Measurements from ENCODE around the gene DOCK6.
"Not testable (repeated sequence)": the region's sequence is repeated elsewhere in the genome, so short reads cannot be mapped to it uniquely, and the experiment has no call there.

The DOCK6 gene

DNA sequence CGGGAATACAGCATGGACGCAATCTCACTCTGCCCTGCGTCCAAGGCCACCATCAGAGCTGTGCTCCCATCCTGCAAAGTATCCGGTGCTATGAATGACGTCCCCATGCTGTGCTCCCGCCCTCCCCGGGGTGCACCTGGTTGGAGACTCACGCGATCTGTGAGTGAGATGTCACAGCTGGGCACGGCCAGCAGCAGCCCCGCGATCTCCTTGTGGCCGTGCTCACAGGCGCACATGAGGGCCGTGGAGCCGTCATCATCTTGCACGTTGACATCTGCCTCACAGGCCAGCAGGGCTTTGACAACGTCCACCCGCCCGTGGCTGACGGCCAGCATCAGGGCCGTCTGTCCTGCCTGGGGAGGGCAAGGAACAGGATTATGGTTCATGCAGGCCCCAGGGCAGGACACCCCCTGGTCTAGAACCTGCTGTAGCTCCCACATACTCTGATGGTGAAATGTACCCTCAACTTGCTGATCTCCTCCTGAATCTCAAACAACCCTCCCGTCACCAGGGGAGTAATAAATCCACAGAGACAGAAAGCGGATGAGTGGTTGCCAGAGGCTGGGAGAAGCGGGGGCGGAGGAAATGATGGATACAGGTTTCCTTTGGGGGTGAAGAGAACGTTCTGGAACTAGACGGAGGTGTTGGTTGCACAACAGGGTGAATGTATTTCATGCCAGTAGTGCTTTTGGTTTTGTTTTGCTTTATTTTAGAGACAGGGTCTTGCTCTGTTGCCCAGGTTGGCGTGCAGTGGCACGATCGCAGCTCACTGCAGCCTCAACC, 92.2 kb downstream of the DOCK6 start:
- DNase-seq: no peak

DNA sequence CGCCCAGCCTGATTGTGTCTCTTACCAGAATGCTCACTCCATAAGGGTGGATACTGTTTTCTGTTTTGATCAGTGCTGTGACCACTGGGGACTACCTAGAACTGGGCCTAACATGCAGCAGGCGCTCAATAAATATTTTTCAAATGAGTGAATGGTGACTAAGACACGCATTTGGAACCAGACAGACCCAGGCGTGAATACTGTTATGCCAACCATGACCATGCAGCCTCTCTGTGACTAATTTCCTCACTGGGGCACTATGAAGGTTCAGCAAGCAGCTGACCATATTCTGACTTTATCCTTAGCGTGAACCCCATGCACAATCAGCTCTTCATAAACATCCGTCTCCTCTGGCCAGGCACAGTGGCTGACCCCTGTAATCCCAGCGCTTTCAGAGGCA, 93.8 kb downstream of the DOCK6 start:
- no peak for DNase-seq

DNA sequence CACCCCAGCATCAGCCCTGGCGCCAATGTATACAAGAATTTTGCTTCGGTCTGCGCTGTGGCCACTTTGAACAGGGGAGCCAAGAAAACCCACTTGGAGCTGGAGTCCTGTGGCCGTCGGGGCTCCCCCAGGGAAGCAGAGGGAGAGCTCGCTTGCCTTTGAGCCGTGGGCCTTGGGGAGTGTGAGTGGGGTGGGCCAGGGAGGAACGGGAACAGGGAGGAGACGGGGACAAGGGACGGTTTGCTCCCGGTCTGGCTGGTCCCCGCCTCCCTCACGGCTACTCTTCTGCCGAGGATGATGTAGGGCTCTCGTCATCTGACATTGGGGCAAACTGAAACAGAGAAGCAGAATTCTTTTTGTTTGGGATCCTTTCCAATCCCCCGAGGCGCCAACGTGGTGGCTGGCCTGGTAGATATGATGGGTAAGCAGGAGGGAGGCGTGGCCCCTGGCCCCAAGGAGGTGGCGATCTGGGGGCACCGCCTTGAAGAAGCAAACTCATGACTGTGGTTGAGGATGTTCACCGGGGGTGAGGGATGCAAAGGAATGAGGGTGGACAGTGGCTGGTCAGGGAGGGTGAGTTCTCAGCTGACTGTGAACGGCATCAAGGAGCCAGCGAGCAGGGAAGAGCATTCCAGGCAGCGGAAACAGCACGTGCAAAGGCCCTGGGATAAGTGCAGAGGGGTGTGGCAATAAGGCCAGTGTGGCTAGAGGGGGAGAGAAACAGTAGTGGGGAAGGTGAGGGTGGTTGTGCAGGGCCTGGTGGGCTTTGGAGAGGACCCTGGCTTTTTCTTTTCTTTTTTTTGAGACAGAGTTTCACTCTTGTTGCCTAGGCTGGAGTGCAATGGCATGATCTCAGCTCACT, 95.8 kb downstream of the DOCK6 start:
- DNase-seq: no peak

GRCh38 chr19:11165486-11166030, 96.8 kb downstream of the DOCK6 start:
- no peak for DNase-seq

GRCh38 chr19:11164879-11165406, 97.4 kb downstream of the DOCK6 start:
- DNase-seq: no peak

DNA sequence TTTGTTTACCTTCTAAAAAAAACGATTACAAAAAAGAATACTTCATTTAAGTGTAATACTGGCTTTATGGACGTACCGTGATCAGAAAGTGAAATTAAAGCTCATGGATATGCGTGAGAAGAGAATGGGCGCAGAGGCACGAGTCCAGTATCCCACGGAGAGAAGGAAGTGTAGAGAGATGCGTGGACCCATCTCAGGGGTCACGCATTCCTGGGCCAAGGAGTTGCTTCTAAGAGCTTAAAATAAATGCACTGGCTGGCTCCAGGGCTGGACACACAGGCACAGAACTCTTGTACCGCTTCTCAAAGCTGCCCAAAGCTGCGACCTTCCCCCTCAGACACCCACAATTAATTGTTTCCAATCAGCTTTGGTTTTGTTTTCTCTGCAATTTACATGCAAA, 98.0 kb downstream of the DOCK6 start:
- DNase-seq: no peak

DNA sequence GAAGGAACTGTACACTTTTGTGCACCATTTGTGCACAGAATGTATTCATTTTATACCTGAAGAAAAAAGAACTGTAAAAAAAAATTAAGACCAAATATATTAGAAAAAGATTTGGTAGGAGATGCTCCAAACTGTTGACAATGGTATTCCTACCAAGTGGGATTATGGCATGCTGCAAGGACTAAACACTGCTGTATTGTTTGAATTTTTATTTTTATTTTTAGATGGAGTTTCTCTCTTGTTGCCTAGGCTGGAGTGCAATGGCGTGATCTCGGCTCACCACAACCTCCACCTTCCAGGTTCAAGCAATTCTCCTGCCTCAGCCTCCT, 101.9 kb downstream of the DOCK6 start:
- DNase-seq: not testable (repeated sequence)

DNA sequence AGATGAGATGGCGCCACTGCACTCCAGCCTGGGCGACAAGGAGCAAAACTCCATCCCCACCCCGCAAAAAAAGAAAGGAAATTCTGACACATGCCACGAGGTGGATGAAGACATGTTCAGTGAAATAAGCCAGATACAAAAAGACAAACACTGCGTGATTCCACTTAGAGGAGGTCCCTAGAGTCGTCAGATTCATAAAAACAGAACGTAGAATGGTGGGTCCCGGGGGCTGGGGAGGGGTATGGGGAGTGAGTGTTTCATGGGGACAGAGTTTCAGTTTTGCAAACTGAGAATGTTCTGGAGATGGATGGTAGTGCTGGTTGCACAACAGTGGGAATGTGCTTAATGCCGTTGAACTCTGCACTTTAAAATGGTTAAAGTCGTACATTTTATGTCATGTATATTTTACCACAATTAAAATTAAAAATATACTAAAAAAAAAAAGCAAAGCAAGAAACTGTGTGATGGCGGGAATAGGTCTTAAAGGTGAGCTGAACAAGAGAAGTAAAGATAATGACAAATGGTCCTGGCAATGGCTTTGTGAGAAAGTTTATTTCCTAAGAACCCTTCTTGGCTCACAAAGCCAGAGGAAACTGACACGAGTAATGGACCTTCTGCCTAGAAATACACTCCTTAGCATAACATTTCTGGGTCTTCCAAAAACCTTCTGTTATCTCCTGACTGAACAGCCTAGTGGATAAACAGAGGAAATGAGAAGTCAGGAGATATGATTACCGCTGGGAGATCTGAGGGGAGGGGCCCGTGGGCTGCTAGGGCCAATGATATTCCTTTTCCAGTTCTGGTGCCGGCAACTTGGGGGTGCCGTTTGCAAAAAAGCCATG, 102.5 kb downstream of the DOCK6 start:
- DNase-seq: no peak

- DNase-seq: peak; percentile 94
Measured at GRCh38 chr19:11155373-11156120, 106.8 kb downstream of the DOCK6 start, which contains the start of gene SPC24. TSS of gene SPC24 (minus strand) at chr19:11155782. CDS start at chr19:11155776, 6 bp downstream.

- DNase-seq: no peak
Measured at GRCh38 chr19:11154683-11155047, 107.7 kb downstream of the DOCK6 start.

- no peak for DNase-seq
Measured at GRCh38 chr19:11152318-11153062, 109.8 kb downstream of the DOCK6 start.

- DNase-seq: no peak
Measured at GRCh38 chr19:11151181-11151580, 111.1 kb downstream of the DOCK6 start.
